Adrenal gland (tissue), 5 donors: ENCODE results near the gene MALRD1.

Experiments
- POLR2A ChIP-seq, 2 donors: fragments of 450-650 bp; IDR thresholded peaks; one replicate each; pipeline ENCODE4 v1.6.1; 2017; ENCODE audit warnings: antibody characterized with exemption in 2 of 2, mild to moderate bottlenecking in 2 of 2, moderate library complexity in 1 of 2
- TF ChIP-seq, protein P1 (sequence below), 6 experiments: fragments of 450-650 bp in 4 of 6; fragments of 200-600 bp in 2 of 6; sonication (generic) in 1 of 6; IDR thresholded peaks; 1 replicate in 5 of 6; 2 replicates in 1 of 6; pipeline versions ENCODE4 v1.5.1 to v1.8.0; 2016 to 2021; ENCODE audit warnings: antibody characterized with exemption in 6 of 6, mild to moderate bottlenecking in 2 of 6, moderate library complexity in 1 of 6
- donor health status: DM: no; HTN: no; CAD: no.

DNA sequence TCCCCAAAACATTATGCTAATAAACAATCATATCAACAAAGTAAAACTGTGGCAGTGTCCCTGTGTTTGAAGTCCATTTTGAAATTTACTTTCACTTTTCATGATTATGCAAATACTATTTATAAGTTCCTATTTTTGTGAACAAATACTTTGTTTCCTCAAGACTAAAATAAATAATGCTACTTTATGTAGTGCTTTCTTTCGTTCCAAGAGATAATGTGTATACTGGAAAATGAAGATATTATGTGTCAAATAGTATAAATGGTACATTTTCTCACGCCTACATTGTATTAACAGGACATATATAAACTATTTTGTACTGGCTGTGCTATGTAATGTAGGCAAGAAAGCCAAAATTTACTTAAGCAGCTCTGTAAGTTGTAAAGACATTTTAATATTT, 136.3 kb downstream of the MALRD1 start:
- TF ChIP-seq, protein P1, sequence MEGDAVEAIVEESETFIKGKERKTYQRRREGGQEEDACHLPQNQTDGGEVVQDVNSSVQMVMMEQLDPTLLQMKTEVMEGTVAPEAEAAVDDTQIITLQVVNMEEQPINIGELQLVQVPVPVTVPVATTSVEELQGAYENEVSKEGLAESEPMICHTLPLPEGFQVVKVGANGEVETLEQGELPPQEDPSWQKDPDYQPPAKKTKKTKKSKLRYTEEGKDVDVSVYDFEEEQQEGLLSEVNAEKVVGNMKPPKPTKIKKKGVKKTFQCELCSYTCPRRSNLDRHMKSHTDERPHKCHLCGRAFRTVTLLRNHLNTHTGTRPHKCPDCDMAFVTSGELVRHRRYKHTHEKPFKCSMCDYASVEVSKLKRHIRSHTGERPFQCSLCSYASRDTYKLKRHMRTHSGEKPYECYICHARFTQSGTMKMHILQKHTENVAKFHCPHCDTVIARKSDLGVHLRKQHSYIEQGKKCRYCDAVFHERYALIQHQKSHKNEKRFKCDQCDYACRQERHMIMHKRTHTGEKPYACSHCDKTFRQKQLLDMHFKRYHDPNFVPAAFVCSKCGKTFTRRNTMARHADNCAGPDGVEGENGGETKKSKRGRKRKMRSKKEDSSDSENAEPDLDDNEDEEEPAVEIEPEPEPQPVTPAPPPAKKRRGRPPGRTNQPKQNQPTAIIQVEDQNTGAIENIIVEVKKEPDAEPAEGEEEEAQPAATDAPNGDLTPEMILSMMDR (IDR thresholded peaks at IDR 0.05) = no peak
- TF ChIP-seq POLR2A (IDR thresholded peaks at IDR 0.05) = no peak
